NCI-H146 treated with DMSO at 0.1 percent for 48 hours (cell line): Measurements from ENCODE around the gene ZMYND8.
"Not testable (repeated sequence)": the region's sequence is repeated elsewhere in the genome, so short reads cannot be mapped to it uniquely, and the experiment has no call there.

ENCODE experiments used
- DNase-seq: peaks from one replicate; lab custom pipeline; 2025; ENCODE audit not compliant: unreplicated experiment; lab: John Stamatoyannopoulos, UW

The ZMYND8 gene

GRCh38 chr20:47248448-47248966 lies 108.0 kb downstream of the ZMYND8 start:
- no peak for DNase-seq

GRCh38 chr20:47247972-47248371 lies 108.5 kb downstream of the ZMYND8 start:
- DNase-seq: no peak

- no peak for DNase-seq
These were observed 110.3 kb downstream of the ZMYND8 start for GRCh38 chr20:47246061-47246777.

GRCh38 chr20:47245166-47245565 lies 111.3 kb downstream of the ZMYND8 start:
- DNase-seq: not testable (repeated sequence)

- no peak for DNase-seq
These were observed 112.0 kb downstream of the ZMYND8 start for GRCh38 chr20:47244451-47244850.

- no peak for DNase-seq
These were observed 112.8 kb downstream of the ZMYND8 start for GRCh38 chr20:47243532-47244305.

- no peak for DNase-seq
These were observed 113.5 kb downstream of the ZMYND8 start for GRCh38 chr20:47243003-47243402.

GRCh38 chr20:47241345-47241781 lies 115.1 kb downstream of the ZMYND8 start:
- DNase-seq: no peak

- not testable (repeated sequence) for DNase-seq
These were observed 116.4 kb downstream of the ZMYND8 start for GRCh38 chr20:47240096-47240495.

- DNase-seq: no peak
These were observed 116.8 kb downstream of the ZMYND8 start for GRCh38 chr20:47239719-47240067.

- DNase-seq: no peak
These were observed 117.5 kb downstream of the ZMYND8 start for GRCh38 chr20:47238780-47239718.

- DNase-seq: no peak
These were observed 118.8 kb downstream of the ZMYND8 start for GRCh38 chr20:47237715-47238114.

- DNase-seq: no peak
These were observed 119.9 kb downstream of the ZMYND8 start for GRCh38 chr20:47236639-47236900.

GRCh38 chr20:47235853-47236638 lies 120.5 kb downstream of the ZMYND8 start:
- no peak for DNase-seq

GRCh38 chr20:47235111-47235510 lies 121.4 kb downstream of the ZMYND8 start:
- no peak for DNase-seq

GRCh38 chr20:47233333-47234188 lies 122.9 kb downstream of the ZMYND8 start:
- no peak for DNase-seq

GRCh38 chr20:47232518-47232917 lies 124.0 kb downstream of the ZMYND8 start:
- no peak for DNase-seq

GRCh38 chr20:47231382-47232039 lies 125.0 kb downstream of the ZMYND8 start:
- DNase-seq: no peak

GRCh38 chr20:47230811-47231256 lies 125.7 kb downstream of the ZMYND8 start:
- no peak for DNase-seq
